Measurements from ENCODE around the gene SDK1. TPM values are rescaled to one million over a fixed set of nuclear protein-coding genes. Genes with fewer than 3 reads are reported as not detected.

SDK1 gene
- total RNA-seq, 2 experiments from 2014 or later = 0.03 to 0.05 TPM

- ATAC-seq = no peak
- Mint-ChIP-seq H3K9me3 (ENCODE audit: insufficient read depth) (no peaks in the 10 kb centered on the region), H3K4me3 (no peak overlapping the region), H3K4me1 (ENCODE audit: low read depth) (peaks cover 5% of the 10 kb centered on the region), H3K27me3 (ENCODE audit: low read depth) (peaks cover 3% of the 10 kb centered on the region), H3K27ac (no peak overlapping the region), H3K36me3 (ENCODE audit: low read depth) (no peaks in the 10 kb centered on the region)
- POLR2A ChIA-PET = no interaction called here
- DNase-seq = no peak
- CTCF ChIA-PET = no interaction called here
Measured at GRCh38 chr7:4069268-4070095, 768.4 kb downstream of the SDK1 start.

GRCh38 chr7:4070214-4070613 is 769.2 kb downstream of the SDK1 start:
- Mint-ChIP-seq H3K4me1 (ENCODE audit: low read depth) (peaks cover 2% of the 10 kb centered on the region), H3K4me3 (no peak overlapping the region), H3K36me3 (ENCODE audit: low read depth) (no peaks in the 10 kb centered on the region), H3K9me3 (ENCODE audit: insufficient read depth) (no peaks in the 10 kb centered on the region), H3K27me3 (ENCODE audit: low read depth) (no peaks in the 10 kb centered on the region), H3K27ac (no peak overlapping the region)
- ATAC-seq = no peak
- ChIA-PET POLR2A (no interaction called here), CTCF (no interaction called here)
- DNase-seq = no peak

- Mint-ChIP-seq H3K4me3 (no peak overlapping the region), H3K4me1 (ENCODE audit: low read depth) (no peaks in the 10 kb centered on the region), H3K27me3 (ENCODE audit: low read depth) (no peaks in the 10 kb centered on the region), H3K27ac (no peak overlapping the region), H3K9me3 (ENCODE audit: insufficient read depth) (no peaks in the 10 kb centered on the region), H3K36me3 (ENCODE audit: low read depth) (no peaks in the 10 kb centered on the region)
- POLR2A ChIA-PET = no interaction called here
- ATAC-seq (no peak), DNase-seq (no peak)
- CTCF ChIA-PET = no interaction called here
Measured at GRCh38 chr7:4071370-4072058, 770.5 kb downstream of the SDK1 start.

- DNase-seq (no peak), ATAC-seq (no peak)
- CTCF ChIA-PET = no interaction called here
- Mint-ChIP-seq H3K27me3 (ENCODE audit: low read depth) (no peaks in the 10 kb centered on the region), H3K4me1 (ENCODE audit: low read depth) (no peaks in the 10 kb centered on the region), H3K9me3 (ENCODE audit: insufficient read depth) (no peaks in the 10 kb centered on the region), H3K4me3 (no peak overlapping the region), H3K27ac (no peak overlapping the region), H3K36me3 (ENCODE audit: low read depth) (no peaks in the 10 kb centered on the region)
- POLR2A ChIA-PET = no interaction called here
Measured at GRCh38 chr7:4072161-4072925, 771.3 kb downstream of the SDK1 start.

- H3K4me3 Mint-ChIP-seq = no peak overlapping the region
- no peaks in the 10 kb centered on the region for H3K4me1 Mint-ChIP-seq (ENCODE audit: low read depth)
- no peaks in the 10 kb centered on the region for H3K36me3 Mint-ChIP-seq (ENCODE audit: low read depth)
- ChIA-PET CTCF (no interaction called here), POLR2A (no interaction called here)
- DNase-seq (no peak), ATAC-seq (no peak)
- H3K27ac Mint-ChIP-seq = no peak overlapping the region
- no peaks in the 10 kb centered on the region for H3K9me3 Mint-ChIP-seq (ENCODE audit: insufficient read depth)
- no peaks in the 10 kb centered on the region for H3K27me3 Mint-ChIP-seq (ENCODE audit: low read depth)
Measured at GRCh38 chr7:4073052-4073451, 772.0 kb downstream of the SDK1 start.

- H3K4me3 Mint-ChIP-seq = no peak overlapping the region
- H3K4me1 Mint-ChIP-seq (ENCODE audit: low read depth) = no peaks in the 10 kb centered on the region
- DNase-seq = no peak
- no peaks in the 10 kb centered on the region for H3K36me3 Mint-ChIP-seq (ENCODE audit: low read depth)
- CTCF ChIA-PET = no interaction called here
- no peaks in the 10 kb centered on the region for H3K9me3 Mint-ChIP-seq (ENCODE audit: insufficient read depth)
- H3K27me3 Mint-ChIP-seq (ENCODE audit: low read depth) = no peaks in the 10 kb centered on the region
- H3K27ac Mint-ChIP-seq = no peak overlapping the region
- POLR2A ChIA-PET = no interaction called here
- no peak for ATAC-seq
Measured at GRCh38 chr7:4073750-4074149, 772.7 kb downstream of the SDK1 start.

GRCh38 chr7:4074407-4074806 is 773.4 kb downstream of the SDK1 start:
- Mint-ChIP-seq H3K36me3 (ENCODE audit: low read depth) (no peaks in the 10 kb centered on the region), H3K4me3 (no peak overlapping the region), H3K27ac (no peak overlapping the region), H3K27me3 (ENCODE audit: low read depth) (no peaks in the 10 kb centered on the region), H3K4me1 (ENCODE audit: low read depth) (no peaks in the 10 kb centered on the region), H3K9me3 (ENCODE audit: insufficient read depth) (no peaks in the 10 kb centered on the region)
- POLR2A ChIA-PET = no interaction called here
- ATAC-seq (no peak), DNase-seq (no peak)
- CTCF ChIA-PET = no interaction called here

GRCh38 chr7:4074994-4075393 is 773.9 kb downstream of the SDK1 start:
- Mint-ChIP-seq H3K4me1 (ENCODE audit: low read depth) (no peaks in the 10 kb centered on the region), H3K9me3 (ENCODE audit: insufficient read depth) (no peaks in the 10 kb centered on the region), H3K36me3 (ENCODE audit: low read depth) (no peaks in the 10 kb centered on the region), H3K27ac (no peak overlapping the region), H3K27me3 (ENCODE audit: low read depth) (no peaks in the 10 kb centered on the region), H3K4me3 (no peak overlapping the region)
- DNase-seq = no peak
- ChIA-PET POLR2A (no interaction called here), CTCF (no interaction called here)
- ATAC-seq = no peak

- POLR2A ChIA-PET = no interaction called here
- ATAC-seq (no peak), DNase-seq (no peak)
- Mint-ChIP-seq H3K9me3 (ENCODE audit: insufficient read depth) (no peaks in the 10 kb centered on the region), H3K4me3 (no peak overlapping the region), H3K27me3 (ENCODE audit: low read depth) (no peaks in the 10 kb centered on the region), H3K4me1 (ENCODE audit: low read depth) (no peaks in the 10 kb centered on the region), H3K27ac (no peak overlapping the region), H3K36me3 (ENCODE audit: low read depth) (no peaks in the 10 kb centered on the region)
- CTCF ChIA-PET = no interaction called here
Measured at GRCh38 chr7:4076701-4077294, 775.7 kb downstream of the SDK1 start.

- Mint-ChIP-seq H3K27me3 (ENCODE audit: low read depth) (no peaks in the 10 kb centered on the region), H3K27ac (no peak overlapping the region), H3K9me3 (ENCODE audit: insufficient read depth) (no peaks in the 10 kb centered on the region), H3K36me3 (ENCODE audit: low read depth) (no peaks in the 10 kb centered on the region), H3K4me3 (no peak overlapping the region), H3K4me1 (ENCODE audit: low read depth) (peaks cover under 1% of the 10 kb centered on the region)
- no peak for ATAC-seq
- ChIA-PET CTCF (no interaction called here), POLR2A (no interaction called here)
- DNase-seq = no peak
Measured at GRCh38 chr7:4077980-4078379, 776.9 kb downstream of the SDK1 start.

- H3K27ac Mint-ChIP-seq = no peak overlapping the region
- no peaks in the 10 kb centered on the region for H3K36me3 Mint-ChIP-seq (ENCODE audit: low read depth)
- ATAC-seq = no peak
- POLR2A ChIA-PET = no interaction called here
- no peaks in the 10 kb centered on the region for H3K27me3 Mint-ChIP-seq (ENCODE audit: low read depth)
- no peaks in the 10 kb centered on the region for H3K9me3 Mint-ChIP-seq (ENCODE audit: insufficient read depth)
- peaks cover 3% of the 10 kb centered on the region for H3K4me1 Mint-ChIP-seq (ENCODE audit: low read depth)
- DNase-seq = no peak
- CTCF ChIA-PET = no interaction called here
- no peak overlapping the region for H3K4me3 Mint-ChIP-seq
Measured at GRCh38 chr7:4078580-4078979, 777.5 kb downstream of the SDK1 start.

GRCh38 chr7:4079366-4079765 is 778.3 kb downstream of the SDK1 start:
- Mint-ChIP-seq H3K4me1 (ENCODE audit: low read depth) (peaks cover 3% of the 10 kb centered on the region), H3K36me3 (ENCODE audit: low read depth) (no peaks in the 10 kb centered on the region), H3K9me3 (ENCODE audit: insufficient read depth) (no peaks in the 10 kb centered on the region), H3K27me3 (ENCODE audit: low read depth) (no peaks in the 10 kb centered on the region), H3K27ac (no peak overlapping the region), H3K4me3 (no peak overlapping the region)
- POLR2A ChIA-PET = no interaction called here
- no peak for DNase-seq
- no peak for ATAC-seq
- CTCF ChIA-PET = no interaction called here

Measured in activated CD8-positive, alpha-beta T cell treated with anti-CD3 and anti-CD28 coated beads, Interleukin-2, amount 10 ng/mL, durations not matched to agents 7 days and 5 days (primary cell).